GM12873 (cell line): ENCODE measurements around the gene BMX.

Experiments used
- CTCF ChIP-seq: IDR thresholded peaks from 2 replicates; pipeline ENCODE4 v1.5.1; 2012; ENCODE audit warnings: low read depth, mild to moderate bottlenecking, moderate library complexity, low read length, control low read depth; ENCODE audit not compliant: insufficient read depth; ENCODE audit errors: missing control alignments

The BMX gene

GRCh38 chrX:15471028-15471427 is 29.6 kb upstream of the BMX start:
- TF ChIP-seq CTCF: peak; percentile 89

GRCh38 chrX:15472531-15472930 is 28.1 kb upstream of the BMX start:
- no peak for TF ChIP-seq CTCF

- no peak for TF ChIP-seq CTCF
These were observed 26.6 kb upstream of the BMX start for GRCh38 chrX:15474028-15474427.

GRCh38 chrX:15475021-15475420 is 25.6 kb upstream of the BMX start:
- TF ChIP-seq CTCF: no peak

GRCh38 chrX:15475486-15475885 is 25.1 kb upstream of the BMX start:
- no peak for TF ChIP-seq CTCF

GRCh38 chrX:15483891-15484290 is 16.7 kb upstream of the BMX start:
- TF ChIP-seq CTCF: no peak

GRCh38 chrX:15492469-15492868 is 8.1 kb upstream of the BMX start:
- no peak for TF ChIP-seq CTCF
